HepG2 (cell line): ENCODE data around the gene KMT2D. TPM values are rescaled to one million over a fixed set of nuclear protein-coding genes. Genes with fewer than 3 reads are reported as not detected.

ENCODE experiments used
- AHR ChIP-seq: IDR thresholded peaks from 2 replicates; pipeline ENCODE4 v1.6.1; 2018; ENCODE audit warnings: missing genetic modification reagents, missing compliant biosample characterization
- ARID2 ChIP-seq: sonication (generic); formaldehyde crosslinking; IDR thresholded peaks from 2 replicates; pipeline ENCODE4 v1.8.1; 2022; ENCODE audit warnings: mild to moderate bottlenecking, missing genetic modification reagents, borderline replicate concordance
- ARNT ChIP-seq: fragments of 450-650 bp; IDR thresholded peaks from 2 replicates; pipeline ENCODE4 v1.6.1; 2017
- GABPB1 ChIP-seq: IDR thresholded peaks from 2 replicates; pipeline ENCODE4 v1.6.1; 2016; ENCODE audit warnings: mild to moderate bottlenecking, missing genetic modification reagents, moderate library complexity, missing compliant biosample characterization
- KLF16 ChIP-seq, 2 experiments: sonication (generic) in 1 of 2; formaldehyde crosslinking in 1 of 2; IDR thresholded peaks; 2 replicates each; pipeline versions ENCODE4 v1.6.1 to v1.8.0; 2016 to 2023; ENCODE audit warnings: missing genetic modification reagents in 2 of 2, missing compliant biosample characterization in 1 of 2
- PAX8 ChIP-seq: sonication (generic); formaldehyde crosslinking; IDR thresholded peaks from 2 replicates; pipeline ENCODE4 v1.8.0; 2022; ENCODE audit warnings: mild to moderate bottlenecking, missing genetic modification reagents, borderline replicate concordance
- SMAD9 ChIP-seq: sonication (generic); formaldehyde crosslinking; IDR thresholded peaks from 2 replicates; pipeline ENCODE4 v1.5.1; 2020; ENCODE audit warnings: mild to moderate bottlenecking, missing genetic modification reagents
- SP1 ChIP-seq, 2 experiments: fragments of 450-650 bp in 1 of 2; sonication (generic) in 1 of 2; formaldehyde crosslinking in 1 of 2; IDR thresholded peaks; 2 replicates each; pipeline versions ENCODE4 v1.4.0 to v1.6.1; 2016 to 2020; ENCODE audit warnings: missing genetic modification reagents in 1 of 2
- SP5 ChIP-seq: IDR thresholded peaks from 2 replicates; pipeline ENCODE4 v1.6.1; 2016; ENCODE audit warnings: low read depth, borderline replicate concordance
- SUZ12 ChIP-seq: fragments of 150-350 bp; IDR thresholded peaks from 2 replicates; pipeline ENCODE4 v1.6.1; 2014; ENCODE audit warnings: low read depth, low read length
- ZBTB21 ChIP-seq: sonication (generic); formaldehyde crosslinking; IDR thresholded peaks from 2 replicates; pipeline ENCODE4 v1.4.0; 2020; ENCODE audit warnings: missing genetic modification reagents
- ZC3H13 ChIP-seq: sonication (generic); formaldehyde crosslinking; IDR thresholded peaks from 2 replicates; pipeline ENCODE4 v1.8.1; 2023; ENCODE audit warnings: mild to moderate bottlenecking, missing genetic modification reagents, moderate library complexity
- ZC3H4 ChIP-seq: sonication (generic); formaldehyde crosslinking; IDR thresholded peaks from 2 replicates; pipeline ENCODE4 v1.4.0; 2020; ENCODE audit warnings: missing genetic modification reagents, borderline replicate concordance
- ZFP36 ChIP-seq: fragments of 150-350 bp; IDR thresholded peaks from 2 replicates; pipeline ENCODE4 v1.6.1; 2018; ENCODE audit warnings: borderline replicate concordance, low read length, low read depth; ENCODE audit not compliant: partially characterized antibody
- ZNF205 ChIP-seq: IDR thresholded peaks from 2 replicates; pipeline ENCODE4 v1.6.1; 2018; ENCODE audit warnings: missing biosample characterization, missing genetic modification reagents
- ZNF225 ChIP-seq: sonication (generic); formaldehyde crosslinking; IDR thresholded peaks from 2 replicates; pipeline ENCODE4 v1.4.0; 2020; ENCODE audit warnings: mild to moderate bottlenecking, missing genetic modification reagents
- ZNF280B ChIP-seq: sonication (generic); formaldehyde crosslinking; IDR thresholded peaks from 2 replicates; pipeline ENCODE4 v1.5.0; 2020; ENCODE audit warnings: missing genetic modification reagents, mild to moderate bottlenecking, borderline replicate concordance
- ZNF432 ChIP-seq: sonication (generic); formaldehyde crosslinking; IDR thresholded peaks from 2 replicates; pipeline ENCODE4 v1.5.0; 2020; ENCODE audit warnings: missing genetic modification reagents, mild to moderate bottlenecking, borderline replicate concordance
- ZNF496 ChIP-seq: sonication (generic); formaldehyde crosslinking; IDR thresholded peaks from 2 replicates; pipeline ENCODE4 v1.8.1; 2023; ENCODE audit warnings: mild to moderate bottlenecking, moderate library complexity, missing genetic modification reagents; ENCODE audit not compliant: insufficient replicate concordance
- ZNF614 ChIP-seq: IDR thresholded peaks from 2 replicates; pipeline ENCODE4 v1.6.1; 2018; ENCODE audit warnings: missing biosample characterization, missing genetic modification reagents, inconsistent platforms, borderline replicate concordance
- ZNF75D ChIP-seq: sonication (generic); formaldehyde crosslinking; IDR thresholded peaks from 2 replicates; pipeline ENCODE4 v1.8.1; 2023; ENCODE audit warnings: missing genetic modification reagents, mild to moderate bottlenecking, borderline replicate concordance
- ZNF770 ChIP-seq: sonication (generic); formaldehyde crosslinking; IDR thresholded peaks from 2 replicates; pipeline ENCODE4 v1.5.0; 2020; ENCODE audit warnings: mild to moderate bottlenecking, missing genetic modification reagents
- polyA plus RNA-seq, 8 experiments: library from polyadenylated mRNA; depleted of rRNA in 3 of 8; stranded (reverse) in 7 of 8; unstranded in 1 of 8; fragments of >200 nt; fragmentation: Illumina TruSeq in 4 of 8; extraction: Trizol in 4 of 8; gene quantifications; 2 replicates each; pipeline versions ENCODE4 v1.2.1 to v1.2.3, GENCODE V29; 2011 to 2016; ENCODE audit warnings: low read depth in 4 of 8, missing spikeins in 1 of 8, mixed read lengths in 1 of 8; ENCODE audit not compliant: insufficient read depth in 1 of 8
- total RNA-seq, 5 experiments: library from RNA; depleted of rRNA; stranded (reverse); fragments of >200 nt; fragmentation: Illumina TruSeq; extraction: Trizol; gene quantifications; 2 replicates each; pipeline ENCODE4 v1.2.3, GENCODE V29; 2016; ENCODE audit warnings: low read depth in 1 of 5
- TF ChIP-seq, protein P1 (sequence below): sonication (generic); formaldehyde crosslinking; IDR thresholded peaks from 2 replicates; pipeline ENCODE4 v1.4.0; 2020; ENCODE audit warnings: missing genetic modification reagents

Gene KMT2D
- total and polyA plus RNA-seq, 2 of the 13 experiments (the other 11 are each of a cell fraction or from before 2014, with no cell fraction given): 8.1 to 10.4 TPM

- TF ChIP-seq ZNF770 (CRISPR knock-in tag) (no peak), ZC3H13 (CRISPR knock-in tag) (peak; percentile 94), ZNF614 (no peak), ZNF280B (CRISPR knock-in tag) (no peak), SMAD9 (CRISPR knock-in tag) (no peak), ZNF225 (CRISPR knock-in tag) (no peak; the same call in 1 of the 2 replicates), SUZ12 (no peak), ARID2 (CRISPR knock-in tag) (no peak), GABPB1 (CRISPR knock-in tag) (peak; percentile 98), ARNT (no peak), ZNF432 (no peak), SP5 (CRISPR knock-in tag) (no peak; the same call in 1 of the 2 replicates), PAX8 (CRISPR knock-in tag) (no peak), KLF16 (CRISPR knock-in tag; IDR thresholded peaks at IDR 0.05) (peak in 1 of 2 experiments; percentile 86; a peak in 2 of 4 replicates), ZNF75D (CRISPR knock-in tag) (no peak), SP1 (IDR thresholded peaks at IDR 0.05) (no peak), SP1 (CRISPR knock-in tag; IDR thresholded peaks at IDR 0.05) (peak; percentile 65), AHR (CRISPR knock-in tag) (no peak), ZC3H4 (CRISPR knock-in tag) (no peak), ZBTB21 (CRISPR knock-in tag) (peak; percentile 89), ZNF205 (0 out of 2 replicates have a peak, but pooled peaks have one; percentile 4), ZNF496 (CRISPR knock-in tag) (no peak), ZFP36 (no peak)
- TF ChIP-seq, protein P1, sequence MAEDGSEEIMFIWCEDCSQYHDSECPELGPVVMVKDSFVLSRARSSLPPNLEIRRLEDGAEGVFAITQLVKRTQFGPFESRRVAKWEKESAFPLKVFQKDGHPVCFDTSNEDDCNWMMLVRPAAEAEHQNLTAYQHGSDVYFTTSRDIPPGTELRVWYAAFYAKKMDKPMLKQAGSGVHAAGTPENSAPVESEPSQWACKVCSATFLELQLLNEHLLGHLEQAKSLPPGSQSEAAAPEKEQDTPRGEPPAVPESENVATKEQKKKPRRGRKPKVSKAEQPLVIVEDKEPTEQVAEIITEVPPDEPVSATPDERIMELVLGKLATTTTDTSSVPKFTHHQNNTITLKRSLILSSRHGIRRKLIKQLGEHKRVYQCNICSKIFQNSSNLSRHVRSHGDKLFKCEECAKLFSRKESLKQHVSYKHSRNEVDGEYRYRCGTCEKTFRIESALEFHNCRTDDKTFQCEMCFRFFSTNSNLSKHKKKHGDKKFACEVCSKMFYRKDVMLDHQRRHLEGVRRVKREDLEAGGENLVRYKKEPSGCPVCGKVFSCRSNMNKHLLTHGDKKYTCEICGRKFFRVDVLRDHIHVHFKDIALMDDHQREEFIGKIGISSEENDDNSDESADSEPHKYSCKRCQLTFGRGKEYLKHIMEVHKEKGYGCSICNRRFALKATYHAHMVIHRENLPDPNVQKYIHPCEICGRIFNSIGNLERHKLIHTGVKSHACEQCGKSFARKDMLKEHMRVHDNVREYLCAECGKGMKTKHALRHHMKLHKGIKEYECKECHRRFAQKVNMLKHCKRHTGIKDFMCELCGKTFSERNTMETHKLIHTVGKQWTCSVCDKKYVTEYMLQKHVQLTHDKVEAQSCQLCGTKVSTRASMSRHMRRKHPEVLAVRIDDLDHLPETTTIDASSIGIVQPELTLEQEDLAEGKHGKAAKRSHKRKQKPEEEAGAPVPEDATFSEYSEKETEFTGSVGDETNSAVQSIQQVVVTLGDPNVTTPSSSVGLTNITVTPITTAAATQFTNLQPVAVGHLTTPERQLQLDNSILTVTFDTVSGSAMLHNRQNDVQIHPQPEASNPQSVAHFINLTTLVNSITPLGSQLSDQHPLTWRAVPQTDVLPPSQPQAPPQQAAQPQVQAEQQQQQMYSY: no peak
These were observed 42.1 kb downstream of the KMT2D start, which contains the start of gene PRKAG1 (continued) for GRCh38 chr12:49018261-49019119.
